GM23248 (cell line): ENCODE measurements around the gene RAD51B.

ENCODE experiments used
- EZH2 ChIP-seq: fragments of 200-600 bp; sonication (generic); IDR thresholded peaks from 2 replicates; pipeline ENCODE4 v1.6.1; 2018; ENCODE audit warnings: antibody characterized with exemption, mild to moderate bottlenecking; ENCODE audit not compliant: insufficient read depth, poor library complexity, severe bottlenecking
- EZH2phosphoT487 ChIP-seq: fragments of 200-600 bp; sonication (generic); IDR thresholded peaks from 2 replicates; pipeline ENCODE4 v1.6.1; 2018; ENCODE audit warnings: antibody characterized with exemption, moderate library complexity, mild to moderate bottlenecking, low read depth; ENCODE audit not compliant: insufficient read depth

- TF ChIP-seq EZH2phosphoT487 (no peak), EZH2 (no peak)
These were observed 803.7 kb downstream of the RAD51B start for GRCh38 chr14:68623307-68623706.
